HUES6 (cell line): ENCODE results near the gene FRYL.
"Not testable (repeated sequence)": the region's sequence is repeated elsewhere in the genome, so short reads cannot be mapped to it uniquely, and the experiment has no call there.

Experiments
- H3K27ac ChIP-seq: 2 replicates; pipeline ENCODE4 v1.7.0; 2013; ENCODE audit warnings: low read depth, mild to moderate bottlenecking, low read length, inconsistent platforms
- H3K27me3 ChIP-seq: 2 replicates; pipeline ENCODE4 v1.6.1; 2013; ENCODE audit warnings: low read length; ENCODE audit not compliant: control insufficient read depth, insufficient read depth
- H3K36me3 ChIP-seq: 2 replicates; pipeline ENCODE4 v1.6.1; 2013; ENCODE audit warnings: low read length; ENCODE audit not compliant: control insufficient read depth, insufficient read depth
- H3K4me1 ChIP-seq: 2 replicates; pipeline ENCODE4 v1.6.1; 2013; ENCODE audit warnings: low read length; ENCODE audit not compliant: control insufficient read depth, insufficient read depth
- H3K4me3 ChIP-seq: 2 replicates; pipeline ENCODE4 v1.5.1; 2013; ENCODE audit warnings: low read depth, low read length
- H3K9ac ChIP-seq: one replicate; pipeline ENCODE4 v1.6.1; 2013; ENCODE audit warnings: mild to moderate bottlenecking, low read length
- H3K9me3 ChIP-seq: 2 replicates; pipeline ENCODE4 v1.6.1; 2013; ENCODE audit warnings: low read depth, low read length; ENCODE audit not compliant: control insufficient read depth, insufficient read depth

The FRYL gene

GRCh38 chr4:48710446-48711209 lies 69.5 kb downstream of the FRYL start:
- Histone ChIP-seq H3K4me3 (no peak overlapping the region), H3K27ac (no peak overlapping the region), H3K36me3 (peaks cover 18% of the 10 kb centered on the region), H3K9ac (no peak overlapping the region), H3K9me3 (peaks cover 6% of the 10 kb centered on the region; the same call in 1 of the 2 replicates), H3K27me3 (no peaks in the 10 kb centered on the region), H3K4me1 (no peaks in the 10 kb centered on the region)

DNA sequence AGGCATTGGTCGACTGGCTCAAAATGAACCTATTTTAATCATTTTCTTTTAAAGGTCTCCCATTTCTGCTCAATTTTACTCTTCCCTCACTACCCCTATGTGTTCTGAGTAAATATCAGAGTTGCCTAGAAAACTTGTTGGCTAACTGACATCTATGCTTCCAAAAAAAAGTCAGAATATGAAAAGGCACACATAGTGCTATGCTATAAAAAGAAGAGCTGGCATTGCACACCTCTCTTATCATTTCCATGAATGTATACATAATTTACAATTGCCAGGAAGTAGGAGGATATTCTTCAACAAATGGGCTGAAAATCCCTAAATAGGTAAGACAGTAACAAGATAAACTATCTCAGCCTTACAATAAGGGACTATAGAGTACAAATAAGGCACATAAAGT lies 70.2 kb downstream of the FRYL start:
- Histone ChIP-seq H3K4me1 (no peaks in the 10 kb centered on the region), H3K36me3 (peaks cover 18% of the 10 kb centered on the region), H3K9ac (no peak overlapping the region), H3K27ac (no peak overlapping the region), H3K27me3 (no peaks in the 10 kb centered on the region), H3K4me3 (no peak overlapping the region), H3K9me3 (peaks cover 6% of the 10 kb centered on the region; the same call in 1 of the 2 replicates)

DNA sequence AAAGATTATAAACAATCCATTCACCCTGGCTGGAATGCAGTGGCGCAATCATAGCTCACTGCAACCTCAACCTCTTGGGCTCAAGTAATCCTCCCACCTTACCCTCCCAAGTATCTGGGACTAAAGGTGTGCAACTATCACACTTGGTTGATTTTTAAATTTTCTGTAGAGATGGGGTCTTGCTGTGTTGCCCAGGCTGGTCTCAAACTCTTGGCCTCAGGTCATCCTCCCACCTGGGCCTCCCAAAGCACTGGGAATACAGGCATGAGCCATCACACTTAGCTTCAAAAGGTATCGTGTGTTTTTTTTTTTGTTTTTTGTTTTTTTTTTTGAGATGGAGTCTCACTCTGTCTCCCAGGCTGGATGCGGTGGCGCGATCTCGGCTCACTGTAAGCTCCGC lies 71.5 kb downstream of the FRYL start:
- H3K4me1 ChIP-seq, result peaks cover 8% of the 10 kb centered on the region
- no peaks in the 10 kb centered on the region for H3K27me3 ChIP-seq
- no peak overlapping the region for H3K27ac ChIP-seq
- no peak overlapping the region for H3K9ac ChIP-seq
- H3K36me3 ChIP-seq, result peaks cover 18% of the 10 kb centered on the region
- H3K9me3 ChIP-seq, result peaks cover 6% of the 10 kb centered on the region; the same call in 1 of the 2 replicates
- no peak overlapping the region for H3K4me3 ChIP-seq

- Histone ChIP-seq H3K4me3 (no peak overlapping the region), H3K4me1 (peaks cover 16% of the 10 kb centered on the region), H3K27me3 (no peaks in the 10 kb centered on the region), H3K9me3 (peaks cover 6% of the 10 kb centered on the region; the same call in 1 of the 2 replicates), H3K36me3 (peaks cover 18% of the 10 kb centered on the region), H3K9ac (no peak overlapping the region), H3K27ac (no peak overlapping the region)
These were observed 73.3 kb downstream of the FRYL start for GRCh38 chr4:48706736-48707135.

DNA sequence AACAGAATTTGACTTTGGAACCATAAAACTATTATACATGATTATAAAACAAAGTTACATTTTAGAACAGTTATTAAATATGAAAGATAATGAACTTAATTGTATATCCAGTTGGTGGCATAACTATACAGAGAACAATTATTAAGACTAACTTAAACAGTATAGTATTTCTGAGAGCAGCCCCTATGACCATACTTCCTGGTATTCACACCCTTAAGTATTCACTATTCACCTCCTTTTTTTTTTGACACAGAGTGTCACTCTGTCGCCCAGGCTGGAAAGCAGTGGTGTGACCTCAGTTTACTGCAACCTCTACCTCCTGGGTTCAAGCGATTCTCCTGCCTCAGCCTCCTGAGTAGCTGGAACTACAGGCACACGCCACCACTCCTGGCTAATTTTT lies 74.5 kb downstream of the FRYL start:
- H3K27me3 ChIP-seq, result no peaks in the 10 kb centered on the region
- no peak overlapping the region for H3K27ac ChIP-seq
- H3K9me3 ChIP-seq, result peaks cover 2% of the 10 kb centered on the region; the same call in 1 of the 2 replicates
- peaks cover 18% of the 10 kb centered on the region for H3K36me3 ChIP-seq
- H3K4me1 ChIP-seq, result peaks cover 16% of the 10 kb centered on the region
- H3K4me3 ChIP-seq, result no peak overlapping the region
- H3K9ac ChIP-seq, result no peak overlapping the region

DNA sequence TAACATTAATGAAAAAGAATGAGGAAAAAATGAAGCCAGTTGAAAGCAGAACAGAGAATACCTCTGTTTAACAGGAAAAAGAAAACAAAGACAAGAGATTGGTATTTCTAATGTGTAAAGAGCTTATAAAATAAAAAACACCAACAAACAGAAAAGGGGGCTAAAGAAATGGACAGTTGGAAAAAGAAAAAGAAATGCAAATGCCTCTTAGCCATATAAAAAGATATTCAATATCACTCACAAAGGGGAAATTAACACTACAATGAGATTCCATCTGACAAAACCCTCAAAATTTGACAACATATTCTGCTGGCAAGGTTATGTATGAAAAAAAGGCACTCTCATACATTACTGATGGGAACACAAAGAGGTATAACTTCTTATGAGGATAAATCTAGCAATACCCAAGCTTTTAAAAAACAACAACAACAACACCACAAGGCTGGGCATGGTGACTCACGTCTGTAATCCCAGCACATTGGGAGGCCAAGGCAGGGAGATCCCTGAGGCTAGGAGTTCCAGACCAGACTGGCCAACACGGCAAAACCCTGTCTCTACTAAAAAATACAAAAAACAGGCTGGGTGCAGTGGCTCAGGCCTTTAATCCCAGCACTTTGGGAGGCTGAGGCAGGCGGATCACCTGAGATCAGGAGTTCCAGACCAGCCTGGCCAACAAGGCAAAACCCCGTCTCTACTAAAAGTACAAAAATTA lies 75.8 kb downstream of the FRYL start:
- Histone ChIP-seq H3K27ac (0 out of 2 replicates have a peak overlapping the region, but pooled peaks have one; percentile 14), H3K4me3 (no peak overlapping the region), H3K4me1 (peaks cover 27% of the 10 kb centered on the region), H3K27me3 (no peaks in the 10 kb centered on the region), H3K36me3 (peaks cover 6% of the 10 kb centered on the region), H3K9me3 (no peaks in the 10 kb centered on the region), H3K9ac (no peak overlapping the region)

DNA sequence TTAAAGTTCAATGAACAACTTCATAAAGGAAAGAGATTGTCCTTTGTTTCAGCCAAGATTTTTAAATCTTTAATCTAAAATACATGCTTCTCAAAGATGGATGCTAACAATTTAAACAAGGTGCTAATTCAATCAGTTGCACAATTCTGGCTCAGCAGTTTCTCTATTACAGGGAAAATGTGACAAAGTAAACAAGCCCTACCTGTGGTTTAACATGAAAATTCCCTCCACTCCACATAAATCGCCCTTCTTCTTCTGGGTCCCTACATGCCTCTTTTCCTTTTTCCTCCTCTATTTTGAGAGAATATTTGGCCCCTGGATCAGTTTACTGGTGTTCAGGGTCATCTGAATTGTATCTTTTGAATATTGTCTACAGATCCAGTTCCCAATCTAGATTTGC lies 80.6 kb downstream of the FRYL start:
- no peak overlapping the region for H3K9ac ChIP-seq
- no peaks in the 10 kb centered on the region for H3K36me3 ChIP-seq
- peaks cover 46% of the 10 kb centered on the region for H3K4me1 ChIP-seq
- no peak overlapping the region for H3K4me3 ChIP-seq
- no peaks in the 10 kb centered on the region for H3K9me3 ChIP-seq
- H3K27ac ChIP-seq, result peak overlapping the region; percentile 39; the same call in 1 of the 2 replicates
- H3K27me3 ChIP-seq, result no peaks in the 10 kb centered on the region

DNA sequence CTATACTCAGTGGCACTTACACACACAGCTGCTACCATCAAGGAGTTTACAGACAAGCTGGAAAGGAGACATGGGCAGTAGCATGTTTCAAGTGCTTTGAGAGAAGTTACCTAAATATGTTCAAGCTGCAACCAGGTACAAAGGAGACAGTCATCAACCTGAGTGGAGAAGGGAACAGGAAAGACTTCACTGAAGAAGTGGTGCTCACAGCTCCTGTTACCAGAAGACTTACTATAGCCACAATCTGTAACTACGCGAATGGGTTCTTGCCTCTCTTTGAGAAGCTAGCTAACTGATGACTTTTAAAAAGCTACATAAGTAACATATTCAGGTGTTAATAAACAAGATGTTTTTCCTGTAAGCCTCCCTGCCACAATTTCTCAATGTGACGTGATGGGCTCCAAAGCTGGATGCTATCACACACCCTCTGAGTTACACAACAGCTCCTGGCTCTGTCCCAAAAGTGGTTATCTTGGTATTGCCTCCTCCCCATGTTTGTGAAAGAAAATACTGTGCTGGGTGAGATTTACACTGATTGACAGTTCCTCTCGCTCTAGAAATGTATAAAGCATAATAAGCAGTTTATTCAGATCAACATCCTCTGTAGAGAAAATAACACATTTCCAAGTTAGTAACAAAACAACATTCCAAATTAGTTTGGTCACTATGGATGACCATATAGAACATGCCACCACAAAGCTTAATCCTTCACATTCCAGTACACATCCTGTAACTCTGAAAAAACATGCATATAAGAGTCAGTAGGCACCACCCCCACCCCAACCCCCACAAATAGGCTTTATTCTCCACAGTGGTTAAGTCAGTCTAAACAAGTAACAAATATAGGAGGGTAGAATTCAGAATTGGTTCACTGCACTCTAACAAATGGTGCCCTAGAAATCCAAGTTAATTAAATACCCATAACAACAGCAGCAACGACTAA lies 81.8 kb downstream of the FRYL start:
- H3K9me3 ChIP-seq, result no peaks in the 10 kb centered on the region
- no peaks in the 10 kb centered on the region for H3K27me3 ChIP-seq
- H3K36me3 ChIP-seq, result no peaks in the 10 kb centered on the region
- H3K9ac ChIP-seq, result no peak overlapping the region
- peaks cover 46% of the 10 kb centered on the region for H3K4me1 ChIP-seq
- H3K4me3 ChIP-seq, result no peak overlapping the region
- H3K27ac ChIP-seq, result peak overlapping the region; percentile 18; the same call in 1 of the 2 replicates

- H3K27me3 ChIP-seq, H3K9ac ChIP-seq, H3K9me3 ChIP-seq, H3K27ac ChIP-seq, H3K4me3 ChIP-seq, H3K36me3 ChIP-seq: not testable (repeated sequence)
- peaks cover 48% of the 10 kb centered on the region for H3K4me1 ChIP-seq
These were observed 82.6 kb downstream of the FRYL start for GRCh38 chr4:48697516-48697915.

DNA sequence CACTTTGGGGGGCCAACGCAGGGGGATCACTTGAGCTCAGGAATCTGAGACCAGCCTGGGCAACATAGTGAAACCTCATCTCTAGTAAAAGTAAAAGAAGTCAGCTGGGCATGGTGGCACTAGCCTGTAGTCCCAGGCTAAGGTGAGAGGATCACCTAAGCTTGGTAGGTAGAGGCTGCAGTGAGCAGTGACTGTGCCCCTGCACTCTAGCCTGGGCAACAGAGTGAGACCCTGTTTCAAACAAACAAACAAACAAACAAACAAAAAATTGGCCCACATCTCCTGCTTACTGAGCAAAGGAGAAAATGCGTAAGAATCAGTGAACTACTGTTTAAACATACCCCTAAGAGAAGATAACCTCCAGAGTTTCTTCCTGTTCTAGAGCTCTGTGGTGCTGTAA lies 85.3 kb downstream of the FRYL start:
- no peaks in the 10 kb centered on the region for H3K9me3 ChIP-seq
- peaks cover 44% of the 10 kb centered on the region for H3K4me1 ChIP-seq
- H3K4me3 ChIP-seq, result no peak overlapping the region
- H3K27ac ChIP-seq, result no peak overlapping the region
- no peak overlapping the region for H3K9ac ChIP-seq
- no peaks in the 10 kb centered on the region for H3K27me3 ChIP-seq
- no peaks in the 10 kb centered on the region for H3K36me3 ChIP-seq
